Pericardium fibroblast (primary cell): ENCODE data around the gene SIM1. TPM values are rescaled to one million over a fixed set of nuclear protein-coding genes. Genes with fewer than 3 reads are reported as not detected.

Experiments used
- total RNA-seq: library from RNA; depleted of rRNA; stranded (reverse); fragments of >200 nt; gene quantifications from 2 replicates; pipeline ENCODE4 v1.2.3, GENCODE V29; 2015

SIM1 gene, protein sequence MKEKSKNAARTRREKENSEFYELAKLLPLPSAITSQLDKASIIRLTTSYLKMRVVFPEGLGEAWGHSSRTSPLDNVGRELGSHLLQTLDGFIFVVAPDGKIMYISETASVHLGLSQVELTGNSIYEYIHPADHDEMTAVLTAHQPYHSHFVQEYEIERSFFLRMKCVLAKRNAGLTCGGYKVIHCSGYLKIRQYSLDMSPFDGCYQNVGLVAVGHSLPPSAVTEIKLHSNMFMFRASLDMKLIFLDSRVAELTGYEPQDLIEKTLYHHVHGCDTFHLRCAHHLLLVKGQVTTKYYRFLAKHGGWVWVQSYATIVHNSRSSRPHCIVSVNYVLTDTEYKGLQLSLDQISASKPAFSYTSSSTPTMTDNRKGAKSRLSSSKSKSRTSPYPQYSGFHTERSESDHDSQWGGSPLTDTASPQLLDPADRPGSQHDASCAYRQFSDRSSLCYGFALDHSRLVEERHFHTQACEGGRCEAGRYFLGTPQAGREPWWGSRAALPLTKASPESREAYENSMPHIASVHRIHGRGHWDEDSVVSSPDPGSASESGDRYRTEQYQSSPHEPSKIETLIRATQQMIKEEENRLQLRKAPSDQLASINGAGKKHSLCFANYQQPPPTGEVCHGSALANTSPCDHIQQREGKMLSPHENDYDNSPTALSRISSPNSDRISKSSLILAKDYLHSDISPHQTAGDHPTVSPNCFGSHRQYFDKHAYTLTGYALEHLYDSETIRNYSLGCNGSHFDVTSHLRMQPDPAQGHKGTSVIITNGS
- under 0.01 TPM in 2 replicates for total RNA-seq

DNA sequence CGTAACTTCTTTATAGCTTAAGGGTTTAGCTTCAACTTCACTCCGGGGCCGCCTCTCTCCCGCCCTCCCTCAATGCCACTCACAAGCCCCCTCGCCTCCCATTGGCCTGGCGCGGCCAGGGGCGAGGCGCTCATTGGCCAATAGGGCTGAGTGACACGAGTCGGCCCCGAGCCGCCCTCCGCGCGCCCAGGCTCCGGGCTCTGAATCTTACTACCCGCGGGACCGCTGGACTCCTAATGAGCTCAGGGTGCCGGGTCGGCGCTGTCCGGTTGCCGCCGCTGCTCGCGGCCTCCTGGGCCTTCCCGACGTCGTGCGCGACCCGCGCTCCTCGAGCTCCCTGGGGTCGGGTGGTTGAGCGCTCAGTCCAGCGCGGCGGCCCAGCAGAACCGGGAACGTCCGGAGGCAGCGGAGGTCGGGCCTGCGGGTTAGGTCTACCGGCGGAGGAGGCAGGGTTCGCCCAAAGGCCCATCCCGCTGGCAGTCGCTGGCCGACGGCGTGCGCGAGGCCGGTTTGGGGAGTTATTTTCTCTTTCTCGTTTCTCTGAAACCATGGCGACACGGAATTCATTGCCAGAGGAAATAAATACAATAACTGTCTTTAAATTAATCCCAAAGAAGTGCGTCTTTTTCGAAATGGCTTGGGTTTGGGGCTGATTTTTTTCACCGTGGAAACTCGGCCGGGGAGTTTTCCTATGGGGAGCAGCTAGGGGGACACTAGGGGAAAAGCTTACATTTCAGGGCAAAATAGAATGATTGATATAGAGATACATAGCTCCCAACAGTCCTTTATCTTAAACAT lies at the start of gene SIM1:
Gene SIM1, minus strand, starts transcription at position 19 of the 798 bp plus-strand sequence. CDS start 1,453 bp downstream, outside the sequence.

